Uterus (tissue), 2 donors: ENCODE results near the gene ACKR1.

Experiments used
- CTCF ChIP-seq, 4 experiments: fragments of 200-600 bp in 2 of 4; fragments of 450-650 bp in 2 of 4; sonication (generic) in 2 of 4; IDR thresholded peaks; one replicate each; pipeline ENCODE4 v1.5.1; 2016 to 2019; ENCODE audit warnings: antibody characterized with exemption in 4 of 4, mild to moderate bottlenecking in 2 of 4, moderate library complexity in 1 of 4
- POLR2A ChIP-seq, 2 donors: fragments of 450-650 bp; IDR thresholded peaks; one replicate each; pipeline ENCODE4 v1.6.1; 2016; ENCODE audit warnings: antibody characterized with exemption in 2 of 2, mild to moderate bottlenecking in 1 of 2, moderate library complexity in 1 of 2

- no peak for TF ChIP-seq CTCF (IDR thresholded peaks at IDR 0.05)
- TF ChIP-seq POLR2A (IDR thresholded peaks at IDR 0.05) = no peak
Observed at GRCh38 chr1:159180516-159180915, 24.2 kb upstream of the ACKR1 start.
